ENCODE measurements around the gene SLC44A4. TPM values are rescaled to one million over a fixed set of nuclear protein-coding genes. Genes with fewer than 3 reads are reported as not detected.
"Not testable (repeated sequence)": the region's sequence is repeated elsewhere in the genome, so short reads cannot be mapped to it uniquely, and the experiment has no call there.

Gene SLC44A4
- total and polyA plus RNA-seq, 5 donors from 2014 or later, result 1.0 TPM; not detected in 4

- H3K27ac ChIP-seq (ENCODE audit: insufficient read depth, low read length, poor library complexity, severe bottlenecking), result no peak overlapping the region
- H3K9me3 ChIP-seq (ENCODE audit: control insufficient read depth in 2 of 2, low read length in 2 of 2), result no peaks in the 10 kb centered on the region
- H3K27me3 ChIP-seq (ENCODE audit: control insufficient read depth, insufficient read depth, low read length), result no peaks in the 10 kb centered on the region
- Mint-ChIP-seq H3K27me3 (no peaks in the 10 kb centered on the region), H3K4me3 (peak overlapping the region in 3 of 4 donors; percentile 2 to 91 (median 90)), H3K27ac (peak overlapping the region in 1 of 3 donors; percentile 95), H3K9me3 (peaks cover 0 to 1% (median 0%) of the 10 kb centered on the region in 7 donors), H3K36me3 (peaks cover 15% of the 10 kb centered on the region), H3K4me1 (peaks cover 4 to 37% (median 18%) of the 10 kb centered on the region in 4 donors)
- H3K36me3 ChIP-seq (ENCODE audit: control insufficient read depth, insufficient read depth, low read length), result peaks cover 12% of the 10 kb centered on the region
- H3K4me1 ChIP-seq (ENCODE audit: control insufficient read depth, insufficient read depth, low read length, poor library complexity, severe bottlenecking), result peaks cover 22% of the 10 kb centered on the region
- DNase-seq (no peak), ATAC-seq (ENCODE audit: low read depth in 2 of 2) (no peak)
- H3K4me3 ChIP-seq (ENCODE audit: low read depth, low read length), result no peak overlapping the region
Measured at GRCh38 chr6:31861150-31861549, 17.6 kb downstream of the SLC44A4 start.

GRCh38 chr6:31860349-31860748 lies 18.4 kb downstream of the SLC44A4 start:
- peak overlapping the region in 1 of 4 donors; percentile 81 for H3K4me3 Mint-ChIP-seq
- no peak for ATAC-seq (ENCODE audit: low read depth in 2 of 2)

GRCh38 chr6:31859923-31860322 lies 18.9 kb downstream of the SLC44A4 start:
- Histone ChIP-seq H3K4me3 (ENCODE audit: low read depth, low read length) (no peak overlapping the region), H3K4me1 (ENCODE audit: control insufficient read depth, insufficient read depth, low read length, poor library complexity, severe bottlenecking) (peaks cover 22% of the 10 kb centered on the region), H3K27me3 (ENCODE audit: control insufficient read depth, insufficient read depth, low read length) (no peaks in the 10 kb centered on the region), H3K27ac (ENCODE audit: insufficient read depth, low read length, poor library complexity, severe bottlenecking) (no peak overlapping the region), H3K36me3 (ENCODE audit: control insufficient read depth, insufficient read depth, low read length) (peaks cover 12% of the 10 kb centered on the region), H3K9me3 (ENCODE audit: control insufficient read depth in 2 of 2, low read length in 2 of 2) (no peaks in the 10 kb centered on the region)
- Mint-ChIP-seq H3K4me1 (peaks cover 4 to 37% (median 18%) of the 10 kb centered on the region in 4 donors), H3K4me3 (peak overlapping the region in 2 of 4 donors; percentile 46 to 81), H3K9me3 (peaks cover 0 to 1% (median 0%) of the 10 kb centered on the region in 7 donors), H3K36me3 (peaks cover 15% of the 10 kb centered on the region), H3K27me3 (no peaks in the 10 kb centered on the region), H3K27ac (no peak overlapping the region)
- DNase-seq (no peak), ATAC-seq (ENCODE audit: low read depth in 2 of 2) (no peak)

More at GRCh38 chr6:31860349-31860748, 18.4 kb downstream of the SLC44A4 start:
- Histone ChIP-seq H3K9me3 (ENCODE audit: control insufficient read depth in 2 of 2, low read length in 2 of 2) (no peaks in the 10 kb centered on the region), H3K4me1 (ENCODE audit: control insufficient read depth, insufficient read depth, low read length, poor library complexity, severe bottlenecking) (peaks cover 22% of the 10 kb centered on the region), H3K4me3 (ENCODE audit: low read depth, low read length) (no peak overlapping the region), H3K27ac (ENCODE audit: insufficient read depth, low read length, poor library complexity, severe bottlenecking) (no peak overlapping the region), H3K36me3 (ENCODE audit: control insufficient read depth, insufficient read depth, low read length) (peaks cover 12% of the 10 kb centered on the region), H3K27me3 (ENCODE audit: control insufficient read depth, insufficient read depth, low read length) (no peaks in the 10 kb centered on the region)
- Mint-ChIP-seq H3K27me3 (no peaks in the 10 kb centered on the region), H3K27ac (no peak overlapping the region), H3K9me3 (peaks cover 0 to 1% (median 0%) of the 10 kb centered on the region in 7 donors), H3K4me1 (peaks cover 4 to 37% (median 18%) of the 10 kb centered on the region in 4 donors), H3K36me3 (peaks cover 15% of the 10 kb centered on the region)
- DNase-seq, result no peak

- H3K4me3 Mint-ChIP-seq, result peak overlapping the region in 1 of 4 donors; percentile 19
- no peak overlapping the region for H3K27ac Mint-ChIP-seq
- Histone ChIP-seq H3K27ac (ENCODE audit: insufficient read depth, low read length, poor library complexity, severe bottlenecking) (no peak overlapping the region), H3K4me3 (ENCODE audit: low read depth, low read length) (no peak overlapping the region), H3K27me3 (ENCODE audit: control insufficient read depth, insufficient read depth, low read length) (no peaks in the 10 kb centered on the region), H3K9me3 (ENCODE audit: control insufficient read depth in 2 of 2, low read length in 2 of 2) (no peaks in the 10 kb centered on the region), H3K36me3 (ENCODE audit: control insufficient read depth, insufficient read depth, low read length) (peaks cover 12% of the 10 kb centered on the region), H3K4me1 (ENCODE audit: control insufficient read depth, insufficient read depth, low read length, poor library complexity, severe bottlenecking) (peaks cover 14% of the 10 kb centered on the region)
- peaks cover 4 to 29% (median 14%) of the 10 kb centered on the region in 4 donors for H3K4me1 Mint-ChIP-seq
- H3K9me3 Mint-ChIP-seq, result no peaks in the 10 kb centered on the region
- ATAC-seq (ENCODE audit: low read depth in 2 of 2) (no peak), DNase-seq (no peak)
- peaks cover 15% of the 10 kb centered on the region for H3K36me3 Mint-ChIP-seq
- no peaks in the 10 kb centered on the region for H3K27me3 Mint-ChIP-seq
Measured at GRCh38 chr6:31858707-31859106, 20.1 kb downstream of the SLC44A4 start.

GRCh38 chr6:31857774-31858173 lies 21.0 kb downstream of the SLC44A4 start:
- not testable (repeated sequence) for H3K27me3 Mint-ChIP-seq; H3K27ac Mint-ChIP-seq; H3K27me3 ChIP-seq (ENCODE audit: control insufficient read depth, insufficient read depth, low read length); H3K4me3 Mint-ChIP-seq; H3K9me3 Mint-ChIP-seq; H3K27ac ChIP-seq (ENCODE audit: insufficient read depth, low read length, poor library complexity, severe bottlenecking); H3K4me1 ChIP-seq (ENCODE audit: control insufficient read depth, insufficient read depth, low read length, poor library complexity, severe bottlenecking); H3K9me3 ChIP-seq (ENCODE audit: control insufficient read depth in 2 of 2, low read length in 2 of 2); DNase-seq; ATAC-seq (ENCODE audit: low read depth in 2 of 2); H3K4me3 ChIP-seq (ENCODE audit: low read depth, low read length)
- H3K36me3 Mint-ChIP-seq, result peaks cover 15% of the 10 kb centered on the region
- peaks cover 12% of the 10 kb centered on the region for H3K36me3 ChIP-seq (ENCODE audit: control insufficient read depth, insufficient read depth, low read length)
- H3K4me1 Mint-ChIP-seq, result peaks cover 1 to 20% (median 10%) of the 10 kb centered on the region in 4 donors

- not testable (repeated sequence) for H3K36me3 Mint-ChIP-seq; H3K4me3 Mint-ChIP-seq; H3K27ac Mint-ChIP-seq; H3K27me3 ChIP-seq (ENCODE audit: control insufficient read depth, insufficient read depth, low read length); H3K27me3 Mint-ChIP-seq; H3K9me3 ChIP-seq (ENCODE audit: control insufficient read depth in 2 of 2, low read length in 2 of 2); H3K4me1 ChIP-seq (ENCODE audit: control insufficient read depth, insufficient read depth, low read length, poor library complexity, severe bottlenecking); H3K27ac ChIP-seq (ENCODE audit: insufficient read depth, low read length, poor library complexity, severe bottlenecking); H3K4me1 Mint-ChIP-seq; H3K9me3 Mint-ChIP-seq; H3K4me3 ChIP-seq (ENCODE audit: low read depth, low read length); H3K36me3 ChIP-seq (ENCODE audit: control insufficient read depth, insufficient read depth, low read length); ATAC-seq (ENCODE audit: low read depth in 2 of 2); DNase-seq
Measured at GRCh38 chr6:31851980-31852718, 26.6 kb downstream of the SLC44A4 start.

- Histone ChIP-seq H3K36me3 (ENCODE audit: control insufficient read depth, insufficient read depth, low read length) (no peaks in the 10 kb centered on the region), H3K9me3 (ENCODE audit: control insufficient read depth in 2 of 2, low read length in 2 of 2) (no peaks in the 10 kb centered on the region), H3K4me1 (ENCODE audit: control insufficient read depth, insufficient read depth, low read length, poor library complexity, severe bottlenecking) (no peaks in the 10 kb centered on the region), H3K27me3 (ENCODE audit: control insufficient read depth, insufficient read depth, low read length) (no peaks in the 10 kb centered on the region), H3K27ac (ENCODE audit: insufficient read depth, low read length, poor library complexity, severe bottlenecking) (no peak overlapping the region), H3K4me3 (ENCODE audit: low read depth, low read length) (no peak overlapping the region)
- Mint-ChIP-seq H3K9me3 (no peaks in the 10 kb centered on the region), H3K27ac (no peak overlapping the region), H3K36me3 (no peaks in the 10 kb centered on the region), H3K27me3 (no peaks in the 10 kb centered on the region), H3K4me3 (no peak overlapping the region), H3K4me1 (peaks cover 0 to 2% (median 0%) of the 10 kb centered on the region in 4 donors)
- DNase-seq, result no peak
- ATAC-seq (ENCODE audit: low read depth in 2 of 2), result no peak
Measured at GRCh38 chr6:31851485-31851832, 27.3 kb downstream of the SLC44A4 start.
